Measurements from ENCODE around the gene PLA2G4C.

DNA sequence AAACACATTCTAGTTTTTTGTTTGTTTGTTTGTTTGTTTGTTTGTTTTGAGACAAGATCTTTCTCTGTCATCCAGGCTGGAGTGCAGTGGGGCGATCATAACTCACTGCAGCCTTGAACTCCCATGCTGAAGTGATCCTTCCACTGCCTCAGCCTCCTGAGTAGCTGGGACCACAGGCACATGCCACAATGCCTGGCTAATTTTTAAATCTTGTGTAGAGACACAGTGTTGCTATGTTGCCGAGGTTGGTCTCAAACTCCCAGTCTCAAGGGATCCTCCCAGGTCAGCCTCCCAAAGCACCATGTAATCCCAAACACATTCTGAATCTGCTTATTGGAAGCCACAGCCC, 15.8 kb downstream of the PLA2G4C start:
- TF ChIP-seq, protein P1, sequence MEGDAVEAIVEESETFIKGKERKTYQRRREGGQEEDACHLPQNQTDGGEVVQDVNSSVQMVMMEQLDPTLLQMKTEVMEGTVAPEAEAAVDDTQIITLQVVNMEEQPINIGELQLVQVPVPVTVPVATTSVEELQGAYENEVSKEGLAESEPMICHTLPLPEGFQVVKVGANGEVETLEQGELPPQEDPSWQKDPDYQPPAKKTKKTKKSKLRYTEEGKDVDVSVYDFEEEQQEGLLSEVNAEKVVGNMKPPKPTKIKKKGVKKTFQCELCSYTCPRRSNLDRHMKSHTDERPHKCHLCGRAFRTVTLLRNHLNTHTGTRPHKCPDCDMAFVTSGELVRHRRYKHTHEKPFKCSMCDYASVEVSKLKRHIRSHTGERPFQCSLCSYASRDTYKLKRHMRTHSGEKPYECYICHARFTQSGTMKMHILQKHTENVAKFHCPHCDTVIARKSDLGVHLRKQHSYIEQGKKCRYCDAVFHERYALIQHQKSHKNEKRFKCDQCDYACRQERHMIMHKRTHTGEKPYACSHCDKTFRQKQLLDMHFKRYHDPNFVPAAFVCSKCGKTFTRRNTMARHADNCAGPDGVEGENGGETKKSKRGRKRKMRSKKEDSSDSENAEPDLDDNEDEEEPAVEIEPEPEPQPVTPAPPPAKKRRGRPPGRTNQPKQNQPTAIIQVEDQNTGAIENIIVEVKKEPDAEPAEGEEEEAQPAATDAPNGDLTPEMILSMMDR (IDR thresholded peaks at IDR 0.05) = no peak
- TF ChIP-seq POLR2A (IDR thresholded peaks at IDR 0.05) (no peak), POLR2AphosphoS5 (IDR thresholded peaks at IDR 0.05) (no peak), EP300 (IDR thresholded peaks at IDR 0.05; ENCODE audit: low read depth) (no peak)
